GM12891 (cell line): ENCODE measurements around the gene ZNF283.
A peak's percentile ranks its signal among the peaks of the same experiment; 100 is the strongest.
"Not testable (repeated sequence)": the region's sequence is repeated elsewhere in the genome, so short reads cannot be mapped to it uniquely, and the experiment has no call there.

ENCODE experiments used
- DNase-seq: peaks from one replicate; pipeline ENCODE4 v3.0.0; 2011; ENCODE audit warnings: low spot score; ENCODE audit not compliant: insufficient read length
- FAIRE-seq: peaks from 2 replicates; lab custom pipeline; 2011; peaks lifted over from hg19 to GRCh38; lab: Jason Lieb, UNC
- PAX5 ChIP-seq: IDR thresholded peaks from 2 replicates; pipeline ENCODE4 v1.6.1; 2011; ENCODE audit warnings: low read length, moderate library complexity, mild to moderate bottlenecking; ENCODE audit not compliant: insufficient read depth, severe bottlenecking
- POLR2A ChIP-seq: IDR thresholded peaks from 2 replicates; pipeline ENCODE4 v1.6.1; 2011; ENCODE audit warnings: low read depth, low read length, control low read depth
- POLR2AphosphoS5 ChIP-seq: IDR thresholded peaks from 2 replicates; pipeline ENCODE4 v1.6.1; 2011; ENCODE audit warnings: low read depth, low read length, control low read depth
- POU2F2 ChIP-seq: IDR thresholded peaks from 2 replicates; pipeline ENCODE4 v1.6.1; 2011; ENCODE audit warnings: low read depth, mild to moderate bottlenecking, control low read depth, low read length, moderate library complexity
- SPI1 ChIP-seq: IDR thresholded peaks from 2 replicates; pipeline ENCODE4 v1.6.1; 2011; ENCODE audit warnings: low read depth, low read length, control low read depth
- TAF1 ChIP-seq: IDR thresholded peaks from 2 replicates; pipeline ENCODE4 v1.6.1; 2011; ENCODE audit warnings: low read depth, low read length, control low read depth

The ZNF283 gene

GRCh38 chr19:43798546-43799409 is 28.3 kb upstream of the ZNF283 start:
- no peak for TF ChIP-seq POU2F2
- FAIRE-seq = peak; percentile 82
- DNase-seq = no peak

GRCh38 chr19:43799502-43800142 is 27.5 kb upstream of the ZNF283 start:
- DNase-seq (no peak), FAIRE-seq (no peak)
- TF ChIP-seq POLR2A (no peak), POU2F2 (no peak), TAF1 (no peak), PAX5 (no peak), POLR2AphosphoS5 (no peak)

GRCh38 chr19:43802216-43802951 is 24.7 kb upstream of the ZNF283 start, which contains the start of gene LYPD5:
Gene LYPD5 (minus strand): TSS chr19:43802447. CDS start chr19:43802380, 67 bp downstream.
- TF ChIP-seq TAF1 (no peak), PAX5 (no peak), POU2F2 (no peak)
- FAIRE-seq (no peak), DNase-seq (no peak)

GRCh38 chr19:43804432-43804831 is 22.7 kb upstream of the ZNF283 start:
- FAIRE-seq (no peak), DNase-seq (no peak)
- TF ChIP-seq POU2F2 = no peak
- TF ChIP-seq TAF1 = no peak

- DNase-seq, FAIRE-seq: not testable (repeated sequence)
Measured at GRCh38 chr19:43806401-43806800, 20.7 kb upstream of the ZNF283 start.

GRCh38 chr19:43806848-43807247 is 20.3 kb upstream of the ZNF283 start:
- TF ChIP-seq SPI1 = no peak
- TF ChIP-seq POLR2A = no peak
- TF ChIP-seq POU2F2 = no peak
- no peak for TF ChIP-seq POLR2AphosphoS5
- TF ChIP-seq PAX5 = no peak
- no peak for TF ChIP-seq TAF1
- no peak for FAIRE-seq
- no peak for DNase-seq

- DNase-seq (no peak), FAIRE-seq (no peak)
- TF ChIP-seq TAF1 (no peak), SPI1 (no peak)
Measured at GRCh38 chr19:43807651-43808050, 19.5 kb upstream of the ZNF283 start.

- TF ChIP-seq TAF1 (no peak), POLR2A (no peak), PAX5 (no peak), POLR2AphosphoS5 (no peak), SPI1 (no peak), POU2F2 (no peak)
- DNase-seq (no peak), FAIRE-seq (peak; percentile 84)
Measured at GRCh38 chr19:43809762-43810696, 17.1 kb upstream of the ZNF283 start.

GRCh38 chr19:43811837-43812236 is 15.3 kb upstream of the ZNF283 start:
- DNase-seq = no peak
- FAIRE-seq = no peak
- TF ChIP-seq TAF1 (no peak), POU2F2 (no peak), PAX5 (no peak), POLR2A (no peak), POLR2AphosphoS5 (no peak), SPI1 (no peak)

- no peak for TF ChIP-seq POU2F2
- no peak for TF ChIP-seq TAF1
- no peak for TF ChIP-seq POLR2A
- TF ChIP-seq PAX5 = no peak
- no peak for TF ChIP-seq SPI1
- FAIRE-seq (no peak), DNase-seq (no peak)
Measured at GRCh38 chr19:43812259-43812658, 14.9 kb upstream of the ZNF283 start.
